GM18907 (cell line): ENCODE results near the gene EPB41L4A.
A peak's percentile ranks its signal among the peaks of the same experiment; 100 is the strongest.

ENCODE experiments used
- ATAC-seq: cut with Tn5 transposase; IDR thresholded peaks from one replicate; pipeline ENCODE4 v1.9.1; 2021; ENCODE audit warnings: mild to moderate bottlenecking, moderate library complexity; ENCODE audit not compliant: unreplicated experiment

The EPB41L4A gene

GRCh38 chr5:112122353-112122752, 296.7 kb downstream of the EPB41L4A start:
- no peak for ATAC-seq

DNA sequence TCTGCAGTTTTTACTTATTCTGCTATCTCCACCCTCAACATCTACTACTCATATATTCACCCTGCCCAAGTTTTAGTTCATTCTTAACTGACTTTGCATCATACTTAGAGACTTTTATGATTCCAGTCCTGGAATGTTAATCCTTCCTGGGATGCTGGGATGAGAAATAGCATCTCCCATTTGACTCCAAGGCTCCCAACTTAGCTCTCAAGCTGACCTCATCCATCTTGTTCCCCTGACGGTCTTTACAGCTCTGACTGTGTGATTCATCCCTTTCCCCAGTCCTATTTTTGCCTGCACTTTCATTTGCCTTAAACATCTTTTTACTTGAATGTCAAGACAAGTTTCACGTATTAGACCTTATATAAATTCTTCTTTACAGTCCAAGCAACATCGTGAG, 297.8 kb downstream of the EPB41L4A start:
- no peak for ATAC-seq

GRCh38 chr5:112119969-112120368, 299.1 kb downstream of the EPB41L4A start:
- no peak for ATAC-seq

GRCh38 chr5:112119508-112119907, 299.6 kb downstream of the EPB41L4A start:
- ATAC-seq = no peak

DNA sequence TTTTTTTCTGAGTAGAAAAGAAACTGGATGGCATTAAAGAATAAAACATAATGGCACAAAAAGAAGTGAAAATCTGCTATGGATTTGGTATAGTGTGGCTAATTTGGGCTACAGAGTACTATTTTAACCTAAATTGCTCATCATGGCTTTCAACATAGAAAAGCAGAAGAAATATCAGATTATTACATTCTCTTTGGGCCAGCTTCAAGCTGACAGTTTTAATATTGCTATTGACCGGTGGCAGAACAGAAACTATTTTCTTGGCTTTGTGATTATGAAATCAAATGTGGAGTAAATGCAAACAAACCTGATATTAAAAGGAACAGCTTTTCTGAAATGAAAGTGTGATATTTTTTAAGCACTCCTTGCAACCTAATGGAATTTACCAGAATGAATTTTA, 301.5 kb downstream of the EPB41L4A start:
- ATAC-seq = no peak

GRCh38 chr5:112116371-112116770, 302.7 kb downstream of the EPB41L4A start:
- ATAC-seq = peak; percentile 66

DNA sequence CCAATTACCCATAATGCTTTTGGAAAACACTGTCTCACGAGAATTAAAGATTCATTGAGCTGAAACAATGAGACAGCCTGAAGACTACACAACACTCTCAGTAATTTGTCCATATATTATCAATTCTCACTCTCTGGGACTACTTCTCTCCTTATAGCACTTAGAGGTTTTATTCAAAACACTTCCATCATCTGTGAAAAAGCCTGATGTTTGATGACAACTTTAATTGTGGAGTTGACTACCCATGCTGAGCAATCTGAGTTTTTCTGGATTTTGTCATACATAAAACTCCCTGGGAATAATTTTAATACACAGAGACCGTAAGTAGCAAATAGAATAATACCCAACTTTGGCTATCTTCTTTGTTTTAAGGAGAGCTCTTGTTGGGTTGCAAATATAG, 305.5 kb downstream of the EPB41L4A start:
- ATAC-seq = no peak
